ENCODE measurements around the gene KRT33B.
"Not testable (repeated sequence)": the region's sequence is repeated elsewhere in the genome, so short reads cannot be mapped to it uniquely, and the experiment has no call there.

Gene KRT33B

DNA sequence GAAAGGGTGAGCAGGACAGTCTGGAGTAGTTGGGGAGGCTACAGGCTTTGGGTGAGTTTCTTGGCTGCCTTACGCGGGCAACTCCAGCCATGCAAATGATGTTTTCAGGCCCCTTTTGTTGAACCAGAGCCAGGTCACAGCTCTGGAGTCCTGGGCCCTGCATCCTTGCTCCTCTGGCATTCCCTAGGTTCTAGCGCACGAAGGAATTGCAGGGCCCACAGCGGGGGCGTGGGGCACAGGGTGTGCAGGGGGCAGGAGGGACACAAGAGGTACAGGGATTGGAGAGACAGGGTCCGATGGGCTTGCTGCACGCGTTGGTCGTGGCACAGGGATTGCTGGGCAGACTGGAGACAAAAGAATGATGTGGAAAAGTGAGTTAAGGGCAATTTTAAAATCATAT lies 24.2 kb upstream of the KRT33B start:
- no peak for DNase-seq (ENCODE audit: low read depth in 2 of 2)

DNA sequence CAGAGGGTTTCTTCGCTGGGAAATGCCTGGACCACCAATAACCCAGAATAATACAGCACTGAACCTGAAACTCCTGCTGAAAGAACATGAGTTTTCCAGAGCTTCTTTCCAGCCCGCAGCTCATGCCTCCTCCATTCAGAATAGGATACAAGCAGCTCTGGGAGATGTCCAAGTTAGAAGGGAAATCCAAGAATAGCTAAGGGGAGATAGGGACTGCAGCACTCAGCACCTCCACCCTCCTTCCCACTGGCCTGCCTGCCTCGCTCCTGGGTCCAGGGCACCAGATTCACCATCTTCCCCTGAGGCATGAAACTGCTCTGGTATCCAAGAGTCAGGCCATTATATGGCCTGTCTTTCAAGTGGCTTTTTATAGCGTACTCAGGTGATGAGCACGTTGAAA lies 23.7 kb upstream of the KRT33B start:
- no peak for DNase-seq (ENCODE audit: low read depth in 2 of 2)

- no peak for DNase-seq (ENCODE audit: low read depth in 2 of 2)
These were observed 22.7 kb upstream of the KRT33B start for GRCh38 chr17:41392278-41392677.

DNA sequence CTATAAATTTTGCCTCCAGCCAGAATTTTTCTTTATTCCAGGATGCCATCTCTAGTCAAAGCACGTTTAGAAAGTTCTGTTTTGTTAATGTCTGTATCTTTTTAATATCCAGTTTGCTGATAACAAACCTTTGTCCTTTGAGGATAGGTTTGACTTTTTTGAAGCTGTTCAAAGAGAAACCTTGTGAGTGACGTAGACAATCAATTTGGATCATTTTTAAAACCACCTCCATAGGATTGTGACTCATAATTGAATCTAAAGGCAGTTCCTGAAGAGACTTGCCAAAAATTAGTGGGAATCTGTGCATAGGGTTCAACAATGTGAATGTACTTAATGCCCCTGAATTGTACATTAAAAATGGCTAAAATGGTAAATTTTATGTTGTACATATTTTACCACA lies 21.9 kb upstream of the KRT33B start:
- no peak for DNase-seq (ENCODE audit: low read depth in 2 of 2)

GRCh38 chr17:41390411-41390938 lies 20.9 kb upstream of the KRT33B start:
- DNase-seq (ENCODE audit: low read depth in 2 of 2): no peak

DNA sequence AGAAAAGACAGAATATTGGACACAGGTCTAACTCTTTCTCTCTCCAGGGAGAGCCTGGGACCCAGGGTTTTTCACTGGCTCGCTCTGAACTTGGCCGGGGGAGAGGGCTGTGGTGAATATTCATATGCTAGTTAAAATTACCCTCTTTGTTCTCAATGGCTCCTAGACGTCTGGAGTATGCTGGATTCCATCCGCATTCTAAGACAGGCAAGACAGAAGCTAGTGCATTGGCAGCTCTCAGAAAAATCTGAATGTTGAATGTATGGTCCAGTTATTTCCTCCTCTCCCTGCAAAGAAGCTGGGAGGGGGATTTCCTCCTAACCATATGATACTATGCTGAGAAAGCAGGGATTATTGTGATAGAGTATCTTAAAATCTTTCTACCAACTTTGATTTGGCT lies 18.1 kb upstream of the KRT33B start:
- DNase-seq (ENCODE audit: low read depth in 2 of 2): no peak

DNA sequence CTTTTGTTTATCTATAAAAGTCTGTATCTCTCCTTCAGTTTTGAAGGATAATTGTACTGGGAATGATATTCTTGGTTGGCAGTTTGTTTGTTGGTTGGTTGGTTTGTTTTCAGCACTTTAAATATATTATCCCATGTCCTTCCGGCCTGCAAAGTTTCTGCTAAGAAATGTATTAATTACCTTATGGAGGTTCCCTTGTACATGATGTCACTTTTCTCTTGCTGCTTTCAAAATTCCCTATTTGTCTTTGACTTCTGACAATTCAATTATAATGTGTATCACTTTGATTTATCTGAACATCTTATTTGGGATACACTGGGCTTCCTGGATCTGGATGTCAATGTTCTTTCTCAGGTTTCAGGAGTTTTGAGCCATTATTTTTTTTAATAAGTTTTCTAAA lies 16.6 kb upstream of the KRT33B start:
- no peak for DNase-seq (ENCODE audit: low read depth in 2 of 2)

GRCh38 chr17:41383690-41384089 lies 14.1 kb upstream of the KRT33B start:
- no peak for DNase-seq (ENCODE audit: low read depth in 2 of 2)

DNA sequence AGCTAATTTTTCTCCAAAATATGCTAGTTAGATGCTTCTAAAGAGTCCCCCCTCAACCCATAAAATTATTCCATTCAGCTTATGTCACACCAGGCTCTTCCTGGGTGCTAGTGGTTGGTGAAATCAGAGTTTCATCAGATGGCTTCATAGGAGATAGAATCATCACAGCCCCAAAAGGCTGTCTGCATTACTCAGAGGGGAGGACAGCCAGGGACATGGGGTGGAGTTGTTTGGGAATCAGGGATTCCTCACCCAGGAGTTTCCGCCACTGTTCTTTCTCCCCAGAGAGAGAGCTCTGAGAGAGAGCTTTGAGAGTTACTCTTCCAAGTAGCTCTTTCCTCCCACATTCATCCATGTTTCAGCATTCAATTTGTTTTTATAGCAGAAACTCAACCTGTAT lies 12.8 kb upstream of the KRT33B start:
- DNase-seq (ENCODE audit: low read depth in 2 of 2): no peak

DNA sequence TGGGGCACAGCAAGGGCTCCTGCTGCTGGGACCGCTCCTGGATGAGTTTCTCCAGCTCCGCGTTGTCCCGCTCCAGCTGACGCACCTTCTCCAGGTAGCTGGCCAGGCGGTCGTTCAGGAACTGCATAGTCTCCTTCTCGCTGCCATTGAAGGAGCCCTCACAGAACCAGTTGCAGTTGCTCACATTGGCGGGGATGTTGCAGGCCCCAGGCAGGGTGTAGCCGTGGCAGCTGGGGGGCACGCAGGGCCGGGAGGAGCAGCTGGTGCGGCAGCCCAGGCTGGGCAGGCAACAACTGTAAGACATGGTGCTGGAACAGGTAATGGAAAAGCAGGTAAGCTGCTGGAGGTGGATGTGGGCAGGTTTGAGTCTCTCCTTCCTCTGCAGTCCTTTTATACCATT lies 12.3 kb upstream of the KRT33B start, which contains the start of gene KRT34:
Gene KRT34 (minus strand): TSS at position 364 of the 400 bp plus-strand sequence. CDS start 60 bp downstream, at position 304.
- not testable (repeated sequence) for DNase-seq (ENCODE audit: low read depth in 2 of 2)

- DNase-seq (ENCODE audit: low read depth in 2 of 2): not testable (repeated sequence)
These were observed 10.5 kb upstream of the KRT33B start for GRCh38 chr17:41380091-41380490.

GRCh38 chr17:41377546-41377945 lies 7.9 kb upstream of the KRT33B start:
- DNase-seq (ENCODE audit: low read depth in 2 of 2): no peak

DNA sequence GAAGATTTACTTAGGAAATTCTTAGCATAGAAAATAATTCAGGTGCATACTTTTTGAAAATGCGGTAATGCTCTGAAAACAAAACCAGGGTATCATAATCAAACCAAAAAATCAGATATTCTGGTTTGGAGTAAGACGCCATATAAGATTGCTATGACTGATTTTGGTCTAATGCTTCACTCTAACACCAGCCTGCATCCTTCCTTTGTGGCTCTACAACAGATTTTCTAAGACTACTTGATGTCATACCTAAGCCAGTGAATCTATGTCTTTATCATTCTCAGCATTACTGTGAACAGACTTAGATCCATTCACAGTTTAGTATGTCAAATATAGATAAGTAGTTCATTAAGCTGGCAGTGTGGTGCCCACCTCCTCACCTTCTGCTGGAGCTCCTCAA lies 590 bp downstream of the KRT33B start:
- DNase-seq (ENCODE audit: low read depth in 2 of 2): no peak

- no peak for DNase-seq (ENCODE audit: low read depth in 2 of 2)
These were observed 2.1 kb downstream of the KRT33B start for GRCh38 chr17:41367426-41368075.

DNA sequence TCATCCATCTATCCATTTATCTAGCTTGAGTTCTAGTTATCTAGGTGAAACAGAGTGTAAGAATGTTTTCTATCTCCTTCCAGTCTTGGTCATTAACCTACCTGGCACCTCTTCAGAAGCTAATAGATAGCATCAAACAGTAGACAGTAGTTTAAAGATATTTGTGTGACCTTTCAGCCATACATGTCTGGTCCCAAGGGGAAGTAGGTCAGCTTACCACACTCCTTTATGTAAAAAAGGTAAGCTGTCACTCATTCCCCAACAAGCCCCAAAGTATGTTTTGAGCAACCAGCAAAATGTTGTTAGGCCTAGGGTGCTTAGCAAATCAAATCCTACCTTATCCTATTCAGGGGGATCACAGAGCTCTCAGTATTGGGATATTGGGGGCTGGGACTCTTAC lies 3.5 kb downstream of the KRT33B start:
- DNase-seq (ENCODE audit: low read depth in 2 of 2): no peak

- no peak for DNase-seq (ENCODE audit: low read depth in 2 of 2)
These were observed 5.7 kb downstream of the KRT33B start for GRCh38 chr17:41363881-41364280.

DNA sequence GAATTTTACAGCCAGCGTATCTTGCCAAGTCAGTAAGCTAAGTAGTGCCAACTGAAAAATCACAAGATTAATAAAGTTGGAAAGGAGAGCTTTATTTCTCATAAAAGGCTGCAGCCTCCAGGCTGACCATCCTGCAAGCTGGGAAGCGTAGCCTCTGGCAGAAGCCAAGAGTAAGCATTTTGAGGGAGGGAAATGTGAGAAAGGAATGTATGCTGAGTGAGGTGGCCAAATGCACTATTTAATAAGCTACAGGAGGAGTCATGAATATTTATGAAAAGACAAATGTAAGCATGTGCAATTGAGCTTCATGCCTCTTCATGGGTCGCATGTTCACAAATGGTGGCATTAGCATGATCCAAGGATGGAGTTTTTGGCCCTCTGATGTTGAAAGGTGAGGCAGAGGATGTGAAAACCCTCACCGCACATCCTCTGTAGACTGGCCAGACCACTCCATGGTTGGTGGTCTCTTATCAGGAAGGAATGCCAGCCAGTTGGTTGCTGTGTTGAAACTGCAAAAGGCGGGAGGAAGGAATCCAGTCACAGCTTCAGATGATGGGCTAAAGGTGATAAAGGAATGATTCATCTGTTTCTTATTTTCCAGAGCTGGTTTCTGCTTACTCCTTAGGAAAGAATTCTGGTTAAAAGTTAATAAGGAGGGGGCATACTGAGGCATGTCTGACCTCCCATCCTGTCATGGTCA lies 9.2 kb downstream of the KRT33B start:
- DNase-seq (ENCODE audit: low read depth in 2 of 2): no peak

GRCh38 chr17:41354536-41354935 lies 15.1 kb downstream of the KRT33B start:
- no peak for DNase-seq (ENCODE audit: low read depth in 2 of 2)

GRCh38 chr17:41352597-41353366 lies 16.8 kb downstream of the KRT33B start:
- no peak for DNase-seq (ENCODE audit: low read depth in 2 of 2)

DNA sequence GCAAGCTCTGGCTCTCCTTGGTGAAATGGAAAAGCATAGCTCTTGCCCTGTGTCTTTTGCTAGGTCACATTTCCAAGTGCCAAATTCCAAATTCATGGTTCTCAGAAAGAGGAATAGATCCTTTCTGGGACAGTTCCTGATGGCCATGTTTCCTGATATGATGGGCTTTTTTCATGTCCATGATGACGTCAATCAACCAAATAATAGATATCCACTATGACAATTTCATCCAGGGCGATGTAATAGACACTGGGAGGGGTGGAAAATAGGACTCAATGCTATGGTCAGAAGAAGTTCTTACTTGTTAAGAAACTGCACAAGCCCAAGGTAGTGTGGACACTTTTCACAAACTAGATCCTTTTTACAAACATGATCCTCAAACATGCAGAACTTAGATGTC lies 18.4 kb downstream of the KRT33B start:
- no peak for DNase-seq (ENCODE audit: low read depth in 2 of 2)

DNA sequence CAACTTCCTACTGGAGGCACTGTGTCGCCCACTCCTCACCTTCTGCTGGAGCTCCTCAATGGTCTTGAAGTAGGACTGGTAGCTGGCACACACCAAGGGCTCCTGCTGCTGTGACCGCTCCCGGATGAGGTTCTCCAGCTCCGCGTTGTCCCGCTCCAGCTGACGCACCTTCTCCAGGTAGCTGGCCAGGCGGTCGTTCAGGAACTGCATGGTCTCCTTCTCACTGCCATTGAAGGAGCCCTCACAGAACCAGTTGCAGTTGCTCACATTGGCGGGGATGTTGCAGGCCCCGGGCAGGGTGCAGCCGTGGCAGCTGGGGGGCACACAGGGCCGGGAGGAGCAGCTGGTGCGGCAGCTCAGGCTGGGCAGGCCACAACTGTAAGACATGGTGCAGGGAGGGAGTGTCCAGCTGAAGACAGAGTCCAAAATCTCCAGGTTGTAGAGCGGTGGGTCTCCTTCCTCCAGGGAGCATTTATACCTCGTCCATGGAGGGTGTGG lies 19.2 kb downstream of the KRT33B start, which contains the start of gene KRT33A:
Gene KRT33A (minus strand): TSS at position 448 of the 498 bp plus-strand sequence. CDS start 61 bp downstream, at position 387.
- DNase-seq (ENCODE audit: low read depth in 2 of 2): not testable (repeated sequence)
